Central memory CD8-positive, alpha-beta T cell (primary cell): ENCODE measurements around the gene ACSL4.
"Not testable (repeated sequence)": the region's sequence is repeated elsewhere in the genome, so short reads cannot be mapped to it uniquely, and the experiment has no call there.

ENCODE experiments used
- ATAC-seq: fragments of 150-1000 bp; cut with Tn5 transposase; replicated peaks from 2 replicates; pipeline ENCODE4 v1.10.0; 2022; ENCODE audit warnings: mild to moderate bottlenecking, moderate FRiP score, moderate number of reproducible peaks; ENCODE audit not compliant: poor library complexity, severe bottlenecking; ENCODE audit errors: extremely low read depth
- DNase-seq, 2 donors: peaks; one replicate each; pipeline ENCODE4 v3.0.0; 2021; ENCODE audit warnings: low spot score in 2 of 2
- H3K27ac Mint-ChIP-seq: one replicate; pipeline ENCODE4 v1.8.0; 2022; ENCODE audit warnings: low read depth, mild to moderate bottlenecking, moderate library complexity, mixed read lengths
- H3K27me3 Mint-ChIP-seq: one replicate; pipeline ENCODE4 v1.8.0; 2022; ENCODE audit warnings: mixed read lengths
- H3K36me3 Mint-ChIP-seq: one replicate; pipeline ENCODE4 v1.8.0; 2022; ENCODE audit warnings: mild to moderate bottlenecking, moderate library complexity, mixed read lengths; ENCODE audit not compliant: insufficient read depth
- H3K4me1 Mint-ChIP-seq: one replicate; pipeline ENCODE4 v1.8.0; 2022; ENCODE audit warnings: mixed read lengths
- H3K4me3 Mint-ChIP-seq: one replicate; pipeline ENCODE4 v1.8.0; 2022; ENCODE audit warnings: mild to moderate bottlenecking, moderate library complexity, mixed read lengths
- H3K9me3 Mint-ChIP-seq: one replicate; pipeline ENCODE4 v1.8.0; 2022; ENCODE audit warnings: mixed read lengths

ACSL4 gene

DNA sequence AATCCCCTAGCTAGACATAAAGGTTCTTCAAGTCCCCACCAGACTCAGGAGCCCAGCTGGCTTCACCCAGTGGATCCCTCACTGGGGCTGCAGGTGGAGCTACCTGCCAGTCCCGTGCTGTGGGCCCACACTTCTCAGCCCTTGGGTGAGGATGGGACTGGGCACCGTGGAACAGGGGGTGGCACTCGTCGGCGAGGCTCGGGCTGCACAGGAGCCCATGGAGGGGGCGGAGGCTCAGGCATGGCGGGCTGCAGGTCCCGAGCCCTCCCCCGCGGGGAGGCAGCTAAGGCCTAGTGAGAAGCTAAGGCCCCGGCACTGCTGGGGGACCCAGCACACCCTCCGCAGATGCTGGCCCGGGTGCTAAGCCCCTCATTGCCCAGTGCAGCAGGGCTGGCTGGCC is 16.1 kb upstream of the ACSL4 start:
- Mint-ChIP-seq H3K9me3 (no peaks in the 10 kb centered on the region), H3K4me1 (no peaks in the 10 kb centered on the region), H3K27ac (no peak overlapping the region), H3K27me3 (no peaks in the 10 kb centered on the region), H3K36me3 (no peaks in the 10 kb centered on the region), H3K4me3 (no peak overlapping the region)
- no peak for ATAC-seq
- no peak for DNase-seq

GRCh38 chrX:109747681-109748080 is 14.6 kb upstream of the ACSL4 start:
- Mint-ChIP-seq H3K36me3 (no peaks in the 10 kb centered on the region), H3K4me3 (no peak overlapping the region), H3K27ac (no peak overlapping the region), H3K27me3 (no peaks in the 10 kb centered on the region), H3K9me3 (no peaks in the 10 kb centered on the region), H3K4me1 (no peaks in the 10 kb centered on the region)
- no peak for DNase-seq
- ATAC-seq = no peak

DNA sequence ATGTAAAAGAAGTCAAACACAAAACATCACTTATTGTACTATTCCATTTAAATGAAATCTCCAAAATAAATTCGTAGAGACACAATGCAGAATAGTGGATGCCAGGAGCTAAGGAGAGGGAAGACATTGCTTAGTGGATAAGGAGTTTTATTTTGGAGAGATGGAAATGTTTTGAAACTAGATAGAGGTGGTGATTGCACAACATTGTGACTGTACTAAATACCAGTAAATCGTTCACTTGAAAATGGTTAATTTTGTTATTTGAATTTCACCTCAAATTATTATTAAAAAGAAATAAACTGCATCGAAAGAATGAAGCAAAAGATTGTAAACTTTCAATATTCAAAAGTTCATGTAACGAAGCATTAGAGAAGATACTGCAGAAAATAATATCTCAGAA is 9.7 kb upstream of the ACSL4 start:
- Mint-ChIP-seq H3K36me3 (no peaks in the 10 kb centered on the region), H3K9me3 (no peaks in the 10 kb centered on the region), H3K4me1 (no peaks in the 10 kb centered on the region), H3K27ac (no peak overlapping the region), H3K4me3 (no peak overlapping the region), H3K27me3 (no peaks in the 10 kb centered on the region)
- no peak for ATAC-seq
- no peak for DNase-seq

- H3K27ac Mint-ChIP-seq, H3K4me3 Mint-ChIP-seq, ATAC-seq, H3K9me3 Mint-ChIP-seq, H3K36me3 Mint-ChIP-seq, DNase-seq, H3K4me1 Mint-ChIP-seq, H3K27me3 Mint-ChIP-seq: not testable (repeated sequence)
Observed at GRCh38 chrX:109740896-109741295, 7.8 kb upstream of the ACSL4 start.

- Mint-ChIP-seq H3K9me3 (no peaks in the 10 kb centered on the region), H3K4me1 (no peaks in the 10 kb centered on the region), H3K4me3 (no peak overlapping the region), H3K27me3 (no peaks in the 10 kb centered on the region), H3K36me3 (no peaks in the 10 kb centered on the region), H3K27ac (no peak overlapping the region)
- DNase-seq (no peak), ATAC-seq (no peak)
Observed at GRCh38 chrX:109740433-109740809, 7.4 kb upstream of the ACSL4 start.

DNA sequence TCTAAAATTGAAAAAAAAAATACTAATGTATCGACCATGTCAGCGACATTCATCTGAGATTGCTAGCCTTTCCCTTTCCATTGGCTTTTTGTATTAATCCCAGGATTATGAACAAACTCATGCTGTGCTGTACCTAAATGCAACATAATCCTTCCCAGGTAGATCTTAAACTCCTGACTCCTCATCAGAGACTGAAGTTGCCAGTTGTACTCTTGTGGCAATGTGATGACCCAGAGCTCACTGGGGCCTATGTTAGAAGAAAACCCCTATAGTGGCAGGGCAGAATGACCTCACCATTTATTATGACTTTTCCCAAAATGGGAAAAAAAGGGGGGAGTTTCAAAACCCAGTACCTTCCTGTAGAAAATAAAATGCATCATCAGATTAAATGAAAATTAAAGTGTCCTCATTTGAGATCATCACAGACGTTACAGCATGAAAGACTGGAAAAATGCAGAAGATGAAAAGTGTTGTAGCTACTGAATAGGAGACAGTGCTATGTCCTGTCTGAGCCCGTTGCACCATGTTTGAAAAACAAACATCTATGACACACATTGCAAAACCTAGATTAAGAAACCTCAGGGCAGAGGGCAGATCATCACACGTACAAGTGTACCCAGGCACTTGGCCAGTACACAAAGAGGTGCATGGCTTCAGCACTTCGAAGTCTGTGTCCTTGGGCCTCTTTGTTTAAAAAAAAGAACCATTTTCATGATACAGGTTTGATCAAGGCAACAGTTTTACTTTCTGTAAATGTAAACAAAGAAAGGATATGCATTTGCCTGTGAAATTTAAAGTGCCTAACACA is 6.8 kb upstream of the ACSL4 start:
- no peak overlapping the region for H3K27ac Mint-ChIP-seq
- ATAC-seq = no peak
- no peaks in the 10 kb centered on the region for H3K36me3 Mint-ChIP-seq
- no peaks in the 10 kb centered on the region for H3K27me3 Mint-ChIP-seq
- H3K9me3 Mint-ChIP-seq = no peaks in the 10 kb centered on the region
- H3K4me3 Mint-ChIP-seq = no peak overlapping the region
- DNase-seq = no peak
- no peaks in the 10 kb centered on the region for H3K4me1 Mint-ChIP-seq

DNA sequence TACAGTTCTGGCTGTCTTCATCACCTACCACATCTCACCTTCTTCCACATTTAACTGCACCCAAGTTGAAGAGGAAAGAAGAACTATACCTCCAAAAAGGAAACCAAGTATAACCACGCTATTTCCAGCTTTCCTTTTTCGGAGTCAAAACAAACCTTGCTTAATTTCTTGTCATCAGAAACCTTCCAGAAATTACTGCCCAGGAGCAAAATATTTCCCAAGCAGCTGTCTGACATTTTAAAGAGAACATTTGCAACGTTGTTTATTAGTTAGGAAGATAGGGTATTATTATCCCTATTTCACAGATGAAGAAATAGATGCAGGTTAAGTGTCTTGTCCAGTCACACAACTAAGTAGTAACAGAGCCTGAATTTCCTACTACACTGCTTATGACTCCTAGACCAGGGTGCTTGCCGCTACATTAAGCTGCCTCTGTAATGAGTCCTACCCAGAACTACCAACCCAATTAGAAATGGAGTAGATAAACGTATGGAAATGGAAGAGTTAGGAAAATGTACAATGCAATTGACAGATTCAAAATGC is 2.2 kb upstream of the ACSL4 start:
- ATAC-seq = no peak
- no peak overlapping the region for H3K27ac Mint-ChIP-seq
- no peaks in the 10 kb centered on the region for H3K9me3 Mint-ChIP-seq
- no peak overlapping the region for H3K4me3 Mint-ChIP-seq
- peaks cover 16% of the 10 kb centered on the region for H3K4me1 Mint-ChIP-seq
- H3K36me3 Mint-ChIP-seq = peaks cover 10% of the 10 kb centered on the region
- no peak for DNase-seq
- H3K27me3 Mint-ChIP-seq = no peaks in the 10 kb centered on the region

GRCh38 chrX:109733613-109734083 is 591 bp upstream of the ACSL4 start:
- no peak for ATAC-seq
- H3K27me3 Mint-ChIP-seq = no peaks in the 10 kb centered on the region
- H3K36me3 Mint-ChIP-seq = peaks cover 10% of the 10 kb centered on the region
- DNase-seq = no peak
- H3K9me3 Mint-ChIP-seq = no peaks in the 10 kb centered on the region
- H3K27ac Mint-ChIP-seq = peak overlapping the region; percentile 82
- peaks cover 29% of the 10 kb centered on the region for H3K4me1 Mint-ChIP-seq
- H3K4me3 Mint-ChIP-seq = peak overlapping the region; percentile 100

GRCh38 chrX:109732017-109732801 is 848 bp downstream of the ACSL4 start:
- DNase-seq (peak in 1 of 2 donors; percentile 9), ATAC-seq (peak; percentile 53)
- Mint-ChIP-seq H3K27ac (peak overlapping the region; percentile 96), H3K4me1 (peaks cover 34% of the 10 kb centered on the region), H3K36me3 (peaks cover 10% of the 10 kb centered on the region), H3K9me3 (no peaks in the 10 kb centered on the region), H3K4me3 (peak overlapping the region; percentile 100), H3K27me3 (no peaks in the 10 kb centered on the region)

DNA sequence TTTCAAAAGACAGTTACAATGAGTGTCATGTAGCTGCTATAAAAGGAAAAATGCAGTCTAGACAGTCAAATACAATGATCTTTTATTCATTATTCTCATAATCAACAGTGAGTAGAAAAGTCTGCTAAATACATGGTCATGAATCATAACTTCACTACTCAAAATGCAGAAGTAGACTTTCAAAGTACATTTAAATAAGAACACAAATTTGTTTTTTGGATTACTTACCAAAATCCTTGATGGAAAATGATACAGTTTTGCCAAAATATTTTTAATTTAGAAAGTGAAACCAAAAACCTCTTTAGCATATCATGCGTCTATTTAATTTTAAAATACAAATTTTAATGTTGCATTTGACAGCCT is 4.9 kb downstream of the ACSL4 start:
- no peaks in the 10 kb centered on the region for H3K27me3 Mint-ChIP-seq
- H3K4me1 Mint-ChIP-seq = peaks cover 42% of the 10 kb centered on the region
- peak overlapping the region; percentile 32 for H3K27ac Mint-ChIP-seq
- H3K9me3 Mint-ChIP-seq = no peaks in the 10 kb centered on the region
- no peak for DNase-seq
- peaks cover 8% of the 10 kb centered on the region for H3K36me3 Mint-ChIP-seq
- peak overlapping the region; percentile 47 for H3K4me3 Mint-ChIP-seq
- ATAC-seq = no peak

GRCh38 chrX:109724971-109725370 is 8.1 kb downstream of the ACSL4 start:
- H3K27me3 Mint-ChIP-seq, DNase-seq, H3K27ac Mint-ChIP-seq, ATAC-seq, H3K36me3 Mint-ChIP-seq, H3K9me3 Mint-ChIP-seq, H3K4me3 Mint-ChIP-seq: not testable (repeated sequence)
- H3K4me1 Mint-ChIP-seq = peaks cover 28% of the 10 kb centered on the region

- peaks cover 23% of the 10 kb centered on the region for H3K4me1 Mint-ChIP-seq
- H3K9me3 Mint-ChIP-seq = no peaks in the 10 kb centered on the region
- no peak overlapping the region for H3K4me3 Mint-ChIP-seq
- H3K27ac Mint-ChIP-seq = no peak overlapping the region
- peaks cover 5% of the 10 kb centered on the region for H3K36me3 Mint-ChIP-seq
- no peak for ATAC-seq
- DNase-seq = no peak
- no peaks in the 10 kb centered on the region for H3K27me3 Mint-ChIP-seq
Observed at GRCh38 chrX:109720947-109721346, 12.1 kb downstream of the ACSL4 start.

- ATAC-seq = no peak
- DNase-seq = no peak
- Mint-ChIP-seq H3K9me3 (no peaks in the 10 kb centered on the region), H3K27ac (no peak overlapping the region), H3K27me3 (no peaks in the 10 kb centered on the region), H3K4me3 (no peak overlapping the region), H3K4me1 (peaks cover 19% of the 10 kb centered on the region), H3K36me3 (peaks cover 5% of the 10 kb centered on the region)
Observed at GRCh38 chrX:109719264-109719663, 13.8 kb downstream of the ACSL4 start.
